ENCODE measurements around the gene IL11.

- TF ChIP-seq CTCF (IDR thresholded peaks at IDR 0.05) (peak in 1 of 4 experiments; percentile 6), POLR2A (IDR thresholded peaks at IDR 0.05) (no peak)
These were observed 37.7 kb upstream of the IL11 start for GRCh38 chr19:55407800-55408532.
